Activated CD4-positive, alpha-beta T cell treated with anti-CD3 and anti-CD28 coated beads for 36 hours (primary cell): ENCODE results near the gene TBC1D10B. TPM values are rescaled to one million over a fixed set of nuclear protein-coding genes. Genes with fewer than 3 reads are reported as not detected.
A peak's percentile ranks its signal among the peaks of the same experiment; 100 is the strongest.

Experiments used
- ATAC-seq: fragments of 200-7000 bp; cut with Tn5 transposase; one replicate; pipeline ENCODE4 v1.10.0; 2021; ENCODE audit warnings: mild to moderate bottlenecking, moderate library complexity
- CTCF ChIA-PET: fragments of 350-600 bp; sonication (Branson Sonifier 250); formaldehyde crosslinking; loops from one replicate; lab custom pipeline; 2021; ENCODE audit warnings: antibody characterized with exemption; lab: Charles Lee
- POLR2A ChIA-PET: fragments of 350-600 bp; sonication (Branson Sonifier 250); formaldehyde crosslinking; loops from one replicate; lab custom pipeline; 2021; ENCODE audit warnings: antibody characterized with exemption, inconsistent platforms; lab: Charles Lee
- DNase-seq: peaks from one replicate; pipeline ENCODE4 v3.0.0-alpha.2; 2020
- H3K27ac Mint-ChIP-seq: one replicate; pipeline ENCODE4 v1.8.0; 2021; ENCODE audit warnings: mixed read lengths
- H3K27me3 Mint-ChIP-seq: one replicate; pipeline ENCODE4 v1.8.0; 2021; ENCODE audit warnings: mixed read lengths
- H3K36me3 Mint-ChIP-seq: one replicate; pipeline ENCODE4 v1.8.0; 2021; ENCODE audit warnings: low read depth, mixed read lengths
- H3K4me1 Mint-ChIP-seq: one replicate; pipeline ENCODE4 v1.8.0; 2021; ENCODE audit warnings: mixed read lengths
- H3K4me3 Mint-ChIP-seq: one replicate; pipeline ENCODE4 v1.8.0; 2021; ENCODE audit warnings: mild to moderate bottlenecking, moderate library complexity, mixed read lengths
- H3K9me3 Mint-ChIP-seq: one replicate; pipeline ENCODE4 v1.8.0; 2021; ENCODE audit warnings: low read depth, mixed read lengths
- intact Hi-C, 2 experiments: fragments of 100-400 bp; cut with DNase I in 1 of 2; cut with micrococcal nuclease in 1 of 2; formaldehyde crosslinking; loops; one replicate each; pipeline versions ENCODE4 v1.14.2 to v1.15.1; 2022 to 2024; cut with DNase I, micrococcal nuclease
- total RNA-seq, 2 experiments: library from RNA; stranded (reverse); gene quantifications; one replicate each; pipeline ENCODE4 v1.2.3, GENCODE V29; 2021

Gene TBC1D10B
- total RNA-seq, 2 experiments from 2014 or later = 38.1 to 43.4 TPM

DNA sequence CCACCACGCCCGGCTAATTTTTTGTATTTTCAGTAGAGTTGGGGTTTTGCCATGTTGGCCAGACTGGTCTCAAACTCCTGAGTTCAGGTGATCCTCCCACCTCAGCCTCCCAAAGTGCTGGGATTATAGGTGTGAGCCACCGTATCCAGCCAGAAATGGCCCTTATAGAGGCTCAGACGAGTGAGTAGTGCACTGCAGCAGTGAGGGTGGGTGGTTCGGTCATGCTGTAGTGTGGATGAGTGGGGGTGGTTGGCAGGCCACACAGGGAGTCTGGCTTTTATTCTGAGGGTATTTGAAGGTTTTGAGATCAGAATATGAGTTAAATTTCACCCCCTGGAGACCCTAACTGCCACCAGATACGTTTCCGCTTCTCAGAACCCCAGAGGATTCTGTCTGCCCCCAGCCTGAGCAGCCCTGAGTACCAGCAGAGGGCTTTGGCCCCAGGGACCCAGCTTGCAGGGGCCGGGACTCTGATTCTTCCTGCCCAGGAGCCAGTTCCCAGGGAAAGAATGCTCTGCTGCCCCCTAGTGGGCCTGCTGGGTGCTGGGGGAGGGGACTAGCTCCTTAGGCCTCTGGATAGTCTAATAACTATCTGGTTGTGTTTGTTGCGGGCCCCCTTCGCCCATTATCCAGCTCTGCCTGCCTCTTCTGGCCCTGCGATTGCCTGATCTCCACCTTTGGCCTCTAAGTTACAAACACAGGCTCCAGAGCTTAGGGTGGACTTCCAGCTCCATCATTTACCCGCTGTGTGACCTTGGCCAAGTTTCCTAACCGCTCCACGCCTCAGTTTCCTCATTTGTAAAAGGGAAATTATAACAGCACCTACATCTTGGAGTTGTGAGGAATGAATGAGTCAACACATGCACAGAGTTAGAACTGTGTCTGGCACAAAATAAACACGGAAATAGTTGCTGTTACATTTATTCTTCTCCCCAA, 39.1 kb upstream of the TBC1D10B start:
- H3K27me3 Mint-ChIP-seq = peaks cover 2% of the 10 kb centered on the region
- POLR2A ChIA-PET = interaction anchor here (0.5 to 1.7 kb wide), 6 partner anchors 9 to 299 kb away, joined by 3 to 7 read pairs (median 4); partner anchors contain the start of genes DCTPP1 and SEPTIN1
- peak overlapping the region; percentile 47 for H3K27ac Mint-ChIP-seq
- no peaks in the 10 kb centered on the region for H3K9me3 Mint-ChIP-seq
- intact Hi-C loops = loop anchor here (2.0 to 10.0 kb wide), 5 partner anchors 27 to 345 kb away; partner anchors contain the start of genes ALDOA (in 1 of the 2), GDPD3 (in 1 of the 2), MYL11 (in 1 of the 2) and SEPTIN1 (in 1 of the 2)
- peak overlapping the region; percentile 79 for H3K4me3 Mint-ChIP-seq
- ATAC-seq (peak; percentile 49), DNase-seq (peak; percentile 95)
- peaks cover 14% of the 10 kb centered on the region for H3K36me3 Mint-ChIP-seq
- CTCF ChIA-PET = interaction anchor here (0.6 to 2.3 kb wide), 43 partner anchors 9 to 315 kb away, joined by 3 to 18 read pairs (median 4); partner anchors contain the start of genes DCTPP1, SEPHS2, SEPTIN1 and TBC1D10B
- H3K4me1 Mint-ChIP-seq = peaks cover 31% of the 10 kb centered on the region

DNA sequence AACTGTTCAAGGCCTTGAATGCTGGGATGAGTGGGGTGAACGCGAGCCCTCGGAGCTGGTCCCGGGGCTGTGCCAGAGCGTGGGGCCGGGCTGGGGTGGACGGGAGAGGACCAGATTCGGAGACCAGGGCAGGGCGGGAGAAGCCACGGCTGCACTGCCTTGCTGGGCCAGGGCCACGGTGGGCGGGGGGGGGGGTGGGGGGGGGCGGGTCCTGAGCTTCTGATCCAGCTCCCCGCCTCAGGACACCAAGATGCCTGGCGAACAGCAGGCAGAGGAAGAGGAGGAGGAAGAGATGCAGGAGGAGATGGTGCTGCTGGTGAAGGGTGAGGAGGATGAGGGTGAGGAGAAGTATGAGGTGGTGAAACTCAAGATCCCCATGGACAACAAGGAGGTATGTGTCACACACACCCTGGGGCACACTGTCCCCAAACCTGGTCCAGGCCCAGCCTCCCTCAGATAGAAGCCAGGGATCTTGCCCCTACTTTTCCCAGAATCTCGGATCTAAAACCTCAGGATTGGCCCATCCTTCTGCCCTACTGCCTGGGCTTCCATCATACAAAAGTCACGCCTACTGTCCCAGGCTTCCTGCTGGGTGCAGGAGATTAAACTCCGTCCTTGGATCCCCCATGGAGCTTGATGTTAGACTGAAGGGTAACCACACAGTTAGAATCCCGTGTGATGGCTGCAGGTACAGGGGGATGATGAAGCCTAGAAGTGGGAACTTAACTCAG, 37.7 kb upstream of the TBC1D10B start:
- Mint-ChIP-seq H3K27ac (peak overlapping the region; percentile 74), H3K36me3 (peaks cover 8% of the 10 kb centered on the region), H3K27me3 (peaks cover 2% of the 10 kb centered on the region), H3K4me1 (peaks cover 26% of the 10 kb centered on the region), H3K9me3 (no peaks in the 10 kb centered on the region), H3K4me3 (peak overlapping the region; percentile 79)
- ChIA-PET CTCF (interaction anchor here (0.7 to 2.3 kb wide), 20 partner anchors 9 to 315 kb away, joined by 3 to 18 read pairs (median 4); partner anchors contain the start of genes DCTPP1, TBC1D10B, ZNF48 and ZNF689), POLR2A (interaction anchor here (0.6 to 2.1 kb wide), 14 partner anchors 10 to 447 kb away, joined by 3 to 9 read pairs (median 4); partner anchors contain the start of genes DCTPP1, PPP4C, SEPTIN1 and ZNF48)
- intact Hi-C loops = loop anchor here (1.0 to 10.0 kb wide), 14 partner anchors 13 to 343 kb away; partner anchors contain the start of genes ALDOA (in 2 of the 2), SEPTIN1 (in 2 of the 2), TBC1D10B (in 2 of the 2) and CD2BP2 (in 1 of the 2)
- ATAC-seq (no peak), DNase-seq (no peak)

DNA sequence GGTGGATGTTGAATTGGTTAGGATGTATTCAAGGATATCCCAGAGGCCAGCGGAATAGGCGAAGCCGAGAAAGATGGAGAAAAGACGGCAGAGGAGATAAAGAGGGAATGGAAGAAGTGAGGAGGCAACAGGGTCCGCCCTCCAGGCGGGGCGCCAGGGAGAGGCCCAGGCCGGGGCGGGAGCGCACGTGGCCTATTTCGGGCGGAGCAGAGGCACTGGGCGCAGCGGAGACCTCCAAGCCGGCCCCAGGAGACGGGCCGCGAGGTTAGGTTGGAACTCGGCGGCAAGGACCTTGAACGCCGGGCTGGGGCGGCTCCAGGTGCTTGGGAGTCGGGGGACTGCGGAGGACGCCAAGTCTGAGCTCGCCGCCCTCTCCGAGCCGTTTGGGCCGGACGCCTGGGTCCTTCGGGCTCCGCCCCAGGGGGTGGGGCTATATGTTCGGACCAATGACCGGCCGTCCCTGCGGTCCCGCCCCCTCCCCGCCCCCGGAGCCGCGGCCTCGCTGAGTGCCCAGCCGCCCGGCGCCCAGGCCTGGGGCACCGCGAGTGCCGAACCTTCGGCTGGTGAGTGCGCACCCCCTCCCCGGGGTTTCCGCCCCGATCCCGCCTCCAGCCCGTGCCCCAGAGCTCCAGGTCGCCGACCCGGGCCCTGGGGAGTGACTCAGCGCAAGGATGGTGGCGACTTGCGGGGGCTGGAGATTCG, 37.0 kb upstream of the TBC1D10B start, which contains the start of gene ZNF771:
ZNF771 (plus strand) TSS at position 505 of the 702 bp plus-strand sequence. CDS start 448 bp downstream, outside the sequence.
- H3K9me3 Mint-ChIP-seq = no peaks in the 10 kb centered on the region
- peak within 1 kb of the TSS; percentile 79 for H3K4me3 Mint-ChIP-seq
- ChIA-PET POLR2A (interaction anchor here (0.5 to 2.1 kb wide), 15 partner anchors 11 to 446 kb away, joined by 3 to 9 read pairs (median 3); partner anchors contain the start of genes DCTPP1, PPP4C, SEPTIN1 and ZNF48), CTCF (interaction anchor here (0.6 to 2.2 kb wide), 17 partner anchors 9 to 333 kb away, joined by 3 to 10 read pairs (median 3); partner anchors contain the start of genes DCTPP1, ZNF48 and ZNF689)
- peak; percentile 85 for ATAC-seq
- peak within 1 kb of the TSS; percentile 97 for H3K27ac Mint-ChIP-seq
- H3K36me3 Mint-ChIP-seq = peaks cover 7% of the 10 kb centered on the region
- intact Hi-C loops = loop anchor here (1.0 to 10.0 kb wide), 13 partner anchors 12 to 342 kb away; partner anchors contain the start of genes ALDOA (in 2 of the 2), TBC1D10B (in 2 of the 2), CD2BP2 (in 1 of the 2) and GDPD3 (in 1 of the 2)
- peaks cover 2% of the 10 kb centered on the region for H3K27me3 Mint-ChIP-seq
- H3K4me1 Mint-ChIP-seq = peaks cover 26% of the 10 kb centered on the region
- DNase-seq = peak; percentile 95

DNA sequence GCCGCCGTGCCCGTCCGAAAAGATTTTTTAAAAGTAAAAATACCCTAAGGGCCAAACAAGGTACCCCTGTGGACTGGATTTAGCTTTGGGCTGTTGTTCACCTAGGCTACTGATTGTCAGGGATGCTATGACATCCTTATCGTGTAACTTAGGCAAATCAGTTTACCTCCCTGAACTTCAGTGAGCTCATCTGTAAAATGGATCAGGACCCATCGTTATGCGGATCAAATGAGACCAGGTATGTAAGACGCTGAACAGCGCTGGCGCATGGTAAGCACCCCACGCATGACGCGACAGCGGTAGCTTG, 36.5 kb upstream of the TBC1D10B start:
- Mint-ChIP-seq H3K9me3 (no peaks in the 10 kb centered on the region), H3K27me3 (peaks cover 2% of the 10 kb centered on the region), H3K27ac (peak overlapping the region; percentile 97), H3K4me3 (peak overlapping the region; percentile 79), H3K36me3 (peaks cover 3% of the 10 kb centered on the region), H3K4me1 (peaks cover 22% of the 10 kb centered on the region)
- POLR2A ChIA-PET = interaction anchor here (0.6 to 2.1 kb wide), 8 partner anchors 11 to 342 kb away, joined by 3 to 9 read pairs (median 4); partner anchors contain the start of genes DCTPP1, PPP4C, SEPTIN1 and ZNF48
- CTCF ChIA-PET = interaction anchor here (0.6 to 2.2 kb wide), 12 partner anchors 10 to 333 kb away, joined by 3 to 10 read pairs (median 4); partner anchors contain the start of genes DCTPP1, ZNF48 and ZNF689
- intact Hi-C loops = loop anchor here (1.0 to 10.0 kb wide), 13 partner anchors 11 to 342 kb away; partner anchors contain the start of genes ALDOA (in 2 of the 2), TBC1D10B (in 2 of the 2), CD2BP2 (in 1 of the 2) and GDPD3 (in 1 of the 2)
- ATAC-seq (peak; percentile 24), DNase-seq (no peak)

DNA sequence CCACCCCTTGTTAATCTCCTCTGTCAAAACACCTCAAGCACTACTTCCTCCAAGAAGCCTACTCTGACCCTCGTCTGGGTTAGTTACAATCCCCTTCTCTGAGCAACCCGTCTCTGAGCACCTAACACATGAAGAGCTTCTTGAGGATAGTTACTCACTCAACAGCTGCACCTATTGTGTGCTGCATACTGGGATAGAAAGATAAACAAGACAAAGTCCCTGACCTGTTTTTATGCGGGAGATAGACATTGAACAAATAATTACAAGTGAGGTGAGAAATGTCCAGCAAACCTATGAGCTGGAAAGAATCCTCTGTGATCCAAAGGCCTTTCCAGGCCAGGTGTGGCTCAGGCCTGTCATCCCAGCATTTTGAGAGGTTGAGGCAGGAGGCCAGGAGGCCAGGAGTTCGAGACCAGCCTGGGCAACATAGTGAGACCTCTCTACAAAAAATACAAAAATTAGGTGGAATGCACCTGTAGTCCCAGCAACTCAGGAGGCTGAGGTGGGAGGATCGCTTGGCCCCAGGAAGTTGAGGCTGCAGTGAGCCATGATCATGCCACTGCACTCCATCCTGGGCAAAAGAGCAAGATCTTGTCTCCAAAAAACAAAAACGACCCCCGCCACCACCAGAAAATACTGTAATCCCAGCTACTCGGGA, 31.6 kb upstream of the TBC1D10B start:
- ATAC-seq = no peak
- CTCF ChIA-PET = interaction anchor here (1.0 to 1.3 kb wide), 3 partner anchors 9 to 28 kb away, joined by 3 to 5 read pairs (median 3); partner anchors contain the start of genes DCTPP1 and SEPTIN1
- Mint-ChIP-seq H3K36me3 (peaks cover 17% of the 10 kb centered on the region), H3K9me3 (no peaks in the 10 kb centered on the region), H3K27ac (peak overlapping the region; percentile 13), H3K4me3 (peak overlapping the region; percentile 75), H3K4me1 (peaks cover 23% of the 10 kb centered on the region), H3K27me3 (peaks cover 2% of the 10 kb centered on the region)
- intact Hi-C loops = loop anchor here in 1 of 2 experiments (10.0 kb wide), 2 partner anchors 287 to 337 kb away; partner anchors contain the start of genes ALDOA and GDPD3
- POLR2A ChIA-PET = no interaction called here
- DNase-seq = no peak

DNA sequence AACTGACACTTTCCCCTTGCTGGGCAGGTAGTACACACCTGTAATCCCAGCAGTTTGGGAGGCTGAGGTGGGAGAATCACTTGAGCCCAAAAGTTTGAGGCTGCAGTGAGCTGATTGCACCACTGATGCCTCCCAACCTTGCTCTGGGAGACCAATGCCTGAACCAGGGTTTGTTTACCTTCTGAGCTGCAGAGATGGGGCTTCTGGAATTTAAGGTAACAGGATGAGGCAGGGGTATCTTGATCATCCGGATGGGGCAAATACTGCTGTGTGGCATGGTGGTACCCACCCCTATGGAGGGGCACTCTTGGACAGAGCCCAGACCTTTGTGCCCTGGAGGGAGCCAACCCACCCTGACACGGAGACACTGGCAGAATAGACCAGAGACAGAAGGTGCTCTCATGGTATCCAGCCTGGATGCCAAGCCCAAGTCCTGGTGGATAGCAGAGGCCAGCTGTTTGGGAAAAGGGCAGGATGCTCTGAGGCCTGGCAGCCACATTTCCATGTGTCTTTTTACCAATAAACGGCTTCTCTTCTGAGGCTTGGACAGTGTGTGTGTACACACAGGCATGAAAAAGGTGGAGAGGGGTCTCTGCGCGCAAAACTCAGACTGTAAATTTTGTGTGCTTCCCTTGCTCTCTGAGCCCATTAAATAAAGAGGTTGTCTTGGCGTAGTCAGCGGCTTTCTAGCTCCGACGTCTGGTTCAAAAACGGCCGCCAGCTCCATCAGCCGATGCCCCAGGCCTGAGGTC, 29.3 kb upstream of the TBC1D10B start:
- no peaks in the 10 kb centered on the region for H3K27me3 Mint-ChIP-seq

DNA sequence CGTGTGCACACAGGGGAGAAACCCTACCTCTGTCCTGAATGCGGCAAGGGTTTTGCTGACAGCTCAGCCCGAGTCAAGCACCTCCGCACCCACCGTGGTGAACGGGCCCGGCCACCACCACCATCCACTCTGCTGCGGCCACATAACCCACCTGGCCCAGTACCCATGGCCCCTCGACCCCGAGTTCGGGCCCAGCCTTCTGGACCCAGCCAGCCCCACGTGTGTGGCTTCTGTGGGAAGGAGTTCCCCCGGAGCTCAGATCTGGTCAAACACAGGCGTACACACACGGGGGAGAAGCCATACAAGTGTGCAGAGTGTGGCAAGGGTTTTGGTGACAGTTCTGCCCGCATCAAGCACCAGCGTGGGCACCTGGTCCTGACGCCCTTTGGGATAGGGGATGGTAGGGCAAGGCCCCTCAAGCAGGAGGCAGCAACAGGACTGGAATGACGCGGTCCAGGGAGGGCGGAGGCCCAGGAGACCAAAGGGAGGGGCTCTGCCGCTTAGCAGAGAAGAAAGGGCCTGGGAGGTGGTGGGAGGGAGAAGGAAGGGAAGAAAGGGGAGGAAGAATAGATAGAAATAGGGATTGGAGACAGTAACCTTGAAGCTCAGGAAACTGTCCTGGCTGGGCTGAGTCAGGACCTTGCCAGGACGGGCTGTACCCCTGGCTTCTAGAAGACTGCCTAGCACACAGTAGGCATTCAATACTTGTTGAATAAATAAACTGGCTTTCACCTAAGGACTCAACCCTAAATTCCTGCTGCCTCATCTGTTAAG, 28.6 kb upstream of the TBC1D10B start:
- ChIA-PET CTCF (interaction anchor here (0.5 to 1.3 kb wide), 5 partner anchors 9 to 247 kb away, joined by 3 to 5 read pairs (median 3); partner anchors contain the start of genes SEPTIN1 and ZNF771), POLR2A (no interaction called here)
- ATAC-seq (no peak), DNase-seq (no peak)
- Mint-ChIP-seq H3K9me3 (no peaks in the 10 kb centered on the region), H3K27ac (no peak overlapping the region), H3K36me3 (peaks cover 17% of the 10 kb centered on the region), H3K4me3 (no peak overlapping the region), H3K4me1 (peaks cover 35% of the 10 kb centered on the region), H3K27me3 (no peaks in the 10 kb centered on the region)
- intact Hi-C loops = no loop called here

More for the DNA sequence above, 29.3 kb upstream of the TBC1D10B start:
- ATAC-seq (no peak), DNase-seq (no peak)
- peak overlapping the region; percentile 89 for H3K27ac Mint-ChIP-seq
- CTCF ChIA-PET = interaction anchor here (0.5 to 1.3 kb wide), 5 partner anchors 10 to 247 kb away, joined by 3 to 5 read pairs (median 3); partner anchors contain the start of gene SEPTIN1
- peaks cover 32% of the 10 kb centered on the region for H3K4me1 Mint-ChIP-seq
- peaks cover 17% of the 10 kb centered on the region for H3K36me3 Mint-ChIP-seq
- peak overlapping the region; percentile 75 for H3K4me3 Mint-ChIP-seq
- POLR2A ChIA-PET = no interaction called here
- intact Hi-C loops = loop anchor here (1.0 to 10.0 kb wide), 4 partner anchors 21 to 335 kb away; partner anchors contain the start of genes ALDOA (in 1 of the 2) and GDPD3 (in 1 of the 2)
- H3K9me3 Mint-ChIP-seq = no peaks in the 10 kb centered on the region
